Gastrocnemius medialis (tissue), 4 donors: Measurements from ENCODE around the gene MAGEF1. TPM values are rescaled to one million over a fixed set of nuclear protein-coding genes. Genes with fewer than 3 reads are reported as not detected.

Source experiments
- ATAC-seq, 2 donors: fragments of 150-250 bp; one replicate each; pipeline ENCODE4 v1.9.1; 2016
- DNase-seq, 2 donors: peaks; one replicate each; pipeline ENCODE4 v3.0.0-alpha.2; 2019
- H3K27ac ChIP-seq, 4 donors: fragments of 200-600 bp; sonication (generic); 1 replicate in 1 of 4; 2 replicates in 3 of 4; pipeline ENCODE4 v1.5.1; 2016 to 2018; ENCODE audit warnings: mild to moderate bottlenecking in 2 of 4, moderate library complexity in 1 of 4
- H3K27me3 ChIP-seq, 3 donors: fragments of 200-600 bp; sonication (generic) in 2 of 3; 1 replicate in 1 of 3; 2 replicates in 2 of 3; pipeline versions ENCODE4 v1.5.1 to v1.6.0; 2016 to 2019; ENCODE audit warnings: mild to moderate bottlenecking in 1 of 3, moderate library complexity in 1 of 3
- H3K36me3 ChIP-seq, 2 donors: fragments of 200-600 bp; sonication (generic) in 1 of 2; one replicate each; pipeline ENCODE4 v1.5.1; 2017 to 2018
- H3K4me1 ChIP-seq, 2 donors: fragments of 200-600 bp; sonication (generic) in 1 of 2; one replicate each; pipeline ENCODE4 v1.5.1; 2016 to 2017; ENCODE audit warnings: mild to moderate bottlenecking in 2 of 2
- H3K4me3 ChIP-seq, 4 donors: fragments of 200-600 bp; sonication (generic) in 3 of 4; 1 replicate in 1 of 4; 2 replicates in 3 of 4; pipeline ENCODE4 v1.5.1; 2016 to 2019; ENCODE audit warnings: mild to moderate bottlenecking in 2 of 4
- H3K9me3 ChIP-seq, 3 donors: fragments of 200-600 bp; sonication (generic) in 2 of 3; 1 replicate in 1 of 3; 2 replicates in 2 of 3; pipeline ENCODE4 v1.5.1; 2016 to 2019
- CTCF ChIP-seq, 5 experiments: fragments of 450-650 bp in 3 of 5; fragments of 200-600 bp in 2 of 5; sonication (generic) in 2 of 5; IDR thresholded peaks in 4 of 5; conservative IDR thresholded peaks in 1 of 5; 1 replicate in 4 of 5; 2 replicates in 1 of 5; pipeline ENCODE4 v1.5.1; 2016 to 2019; ENCODE audit warnings: antibody characterized with exemption in 5 of 5, mild to moderate bottlenecking in 3 of 5, moderate library complexity in 3 of 5
- POLR2A ChIP-seq, 2 donors: fragments of 450-650 bp; IDR thresholded peaks; one replicate each; pipeline ENCODE4 v1.6.1; 2017; ENCODE audit warnings: antibody characterized with exemption in 2 of 2, mild to moderate bottlenecking in 2 of 2, moderate library complexity in 2 of 2
- in situ Hi-C, 4 donors: fragments of 200-750 bp; cut with MboI; loops; one replicate each; pipeline versions ENCODE4 v1.15.0 to v1.8.0; 2017; ENCODE audit warnings: low sequenced_read_pairs in 4 of 4
- intact Hi-C: fragments of 100-400 bp; cut with DNase I; formaldehyde crosslinking; loops from one replicate; pipeline ENCODE4 v1.15.1; 2023; ENCODE audit warnings: low total_unique reads
- total RNA-seq, 4 donors: library from RNA; depleted of rRNA; stranded (reverse); fragments of >200 nt; gene quantifications; one replicate each; pipeline versions ENCODE4 v1.1.0 to v1.2.3, GENCODE V29; 2016

Gene MAGEF1
- total RNA-seq, 4 donors from 2014 or later = 9.5 to 19.9 (median 14.8) TPM

DNA sequence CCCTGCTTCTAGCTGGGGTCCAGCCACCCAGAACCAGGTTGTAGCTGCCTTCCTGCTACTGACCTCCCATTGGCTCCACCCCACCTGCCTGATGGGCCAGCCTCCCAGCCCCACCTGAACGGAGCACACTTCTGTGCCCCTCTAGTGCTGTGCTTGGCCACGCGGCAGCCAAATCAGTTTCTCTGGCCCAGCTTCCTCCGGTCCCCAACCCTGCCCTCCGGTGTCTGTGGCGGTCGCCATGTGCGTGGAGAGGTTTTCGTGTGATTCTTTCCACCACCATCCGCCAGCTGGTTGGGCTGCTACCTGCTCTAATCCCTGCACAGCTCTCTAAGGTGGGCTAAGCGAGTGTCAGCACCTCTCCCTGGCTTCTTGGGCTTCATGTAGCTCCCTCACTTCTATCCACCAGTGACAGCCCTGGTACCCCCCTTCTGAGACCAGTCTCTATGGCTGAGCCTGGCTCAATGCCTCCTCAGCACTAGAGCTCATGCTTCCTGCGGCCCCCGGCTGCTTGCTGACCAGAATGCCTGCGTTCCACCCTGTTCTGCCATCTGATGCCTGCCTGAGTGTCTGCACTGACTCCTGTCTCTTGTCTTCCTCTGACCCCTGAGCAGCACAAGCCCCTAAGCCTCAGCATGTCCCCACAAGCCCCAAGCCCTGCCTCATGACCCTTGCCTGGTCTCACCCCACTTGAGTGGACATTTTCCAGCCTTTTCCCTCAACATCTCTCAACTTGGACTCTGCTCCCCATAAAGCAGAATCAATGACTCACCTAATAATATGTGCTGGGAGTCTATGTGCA, 23.2 kb upstream of the MAGEF1 start:
- H3K27ac ChIP-seq = no peak overlapping the region
- no peaks in the 10 kb centered on the region for H3K36me3 ChIP-seq
- intact Hi-C loops = no loop called here
- no peak for DNase-seq
- no peak for TF ChIP-seq CTCF (IDR thresholded peaks at IDR 0.05 in 4 of 5, conservative IDR thresholded peaks at IDR 0.05 in 1 of 5)
- TF ChIP-seq POLR2A (IDR thresholded peaks at IDR 0.05) = no peak
- in situ Hi-C loops = no loop called here
- no peak overlapping the region for H3K4me3 ChIP-seq
- H3K9me3 ChIP-seq = no peaks in the 10 kb centered on the region
- no peak for ATAC-seq
- H3K4me1 ChIP-seq = no peaks in the 10 kb centered on the region
- H3K27me3 ChIP-seq = no peaks in the 10 kb centered on the region

GRCh38 chr3:184733971-184734608, 22.2 kb upstream of the MAGEF1 start:
- no peak overlapping the region for H3K27ac ChIP-seq
- H3K9me3 ChIP-seq = no peaks in the 10 kb centered on the region
- TF ChIP-seq POLR2A (IDR thresholded peaks at IDR 0.05) (no peak), CTCF (IDR thresholded peaks at IDR 0.05 in 4 of 5, conservative IDR thresholded peaks at IDR 0.05 in 1 of 5) (no peak)
- intact Hi-C loops = no loop called here
- no peak for ATAC-seq
- H3K36me3 ChIP-seq = no peaks in the 10 kb centered on the region
- no peaks in the 10 kb centered on the region for H3K27me3 ChIP-seq
- H3K4me3 ChIP-seq = no peak overlapping the region
- no peaks in the 10 kb centered on the region for H3K4me1 ChIP-seq
- no peak for DNase-seq
- in situ Hi-C loops = no loop called here

DNA sequence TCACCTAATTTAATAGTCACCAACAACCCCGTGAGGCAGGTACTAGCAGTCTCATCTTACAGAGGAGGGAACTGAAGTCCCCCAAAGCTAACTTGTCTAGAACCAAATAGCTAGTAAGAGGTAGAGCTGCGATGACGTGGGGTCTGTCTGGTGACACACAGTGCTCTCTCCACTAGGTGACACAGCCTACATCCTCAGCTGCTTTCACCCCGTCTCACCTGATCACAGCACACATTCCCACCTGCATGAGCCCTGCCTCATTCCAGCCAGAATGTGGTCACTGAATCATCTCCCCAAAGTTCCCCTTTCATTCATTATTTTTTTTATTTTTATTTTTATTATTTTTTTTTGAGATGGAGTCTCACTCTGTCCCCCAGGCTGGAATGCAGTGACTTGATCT, 21.3 kb upstream of the MAGEF1 start:
- no peak overlapping the region for H3K4me3 ChIP-seq
- no peaks in the 10 kb centered on the region for H3K36me3 ChIP-seq
- H3K27ac ChIP-seq = no peak overlapping the region
- H3K27me3 ChIP-seq = no peaks in the 10 kb centered on the region
- ATAC-seq (no peak), DNase-seq (no peak)
- in situ Hi-C loops = no loop called here
- H3K9me3 ChIP-seq = no peaks in the 10 kb centered on the region
- intact Hi-C loops = no loop called here
- H3K4me1 ChIP-seq = no peaks in the 10 kb centered on the region
- TF ChIP-seq CTCF (IDR thresholded peaks at IDR 0.05 in 4 of 5, conservative IDR thresholded peaks at IDR 0.05 in 1 of 5) = no peak
- TF ChIP-seq POLR2A (IDR thresholded peaks at IDR 0.05) = no peak

DNA sequence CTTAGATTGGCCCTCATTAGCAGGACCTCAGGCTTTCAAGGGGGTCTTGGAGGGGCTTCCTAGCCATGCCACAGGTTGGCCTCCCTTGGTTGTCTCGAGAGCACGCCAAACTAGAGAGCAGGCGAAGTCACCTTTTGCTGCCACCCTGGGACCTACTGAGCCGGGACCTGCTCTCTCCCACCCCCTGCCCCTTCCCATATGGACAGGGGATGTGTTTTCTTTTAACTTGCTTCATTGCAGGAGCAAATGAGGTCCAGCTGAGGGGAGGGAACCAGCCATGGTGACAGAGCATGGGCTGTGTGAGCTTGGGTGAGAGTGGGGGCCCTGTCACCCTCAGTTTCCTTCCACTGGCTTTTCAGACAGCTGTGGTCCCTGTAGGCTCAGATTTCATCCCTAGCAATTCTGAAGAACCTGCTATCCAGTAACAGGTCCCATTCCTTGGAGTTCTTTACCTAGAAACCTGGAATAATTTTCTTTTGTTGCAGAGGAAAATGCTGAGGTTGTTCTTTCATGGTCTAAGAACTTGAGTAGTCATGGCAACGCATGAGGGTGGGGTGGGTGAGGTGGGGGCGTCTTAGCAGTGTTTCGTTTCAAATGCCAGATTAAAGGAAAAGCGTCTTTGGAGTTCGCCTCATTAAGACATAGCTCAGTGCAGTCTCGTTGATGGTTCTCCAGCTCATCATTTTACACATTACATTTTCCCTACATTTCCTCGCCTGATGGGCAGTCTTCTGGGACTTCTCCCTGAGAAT, 20.1 kb upstream of the MAGEF1 start:
- intact Hi-C loops = no loop called here
- DNase-seq = no peak
- no peak for ATAC-seq
- no peak for TF ChIP-seq CTCF (IDR thresholded peaks at IDR 0.05 in 4 of 5, conservative IDR thresholded peaks at IDR 0.05 in 1 of 5)
- TF ChIP-seq POLR2A (IDR thresholded peaks at IDR 0.05) = no peak
- no peaks in the 10 kb centered on the region for H3K36me3 ChIP-seq
- no peaks in the 10 kb centered on the region for H3K4me1 ChIP-seq
- H3K9me3 ChIP-seq = no peaks in the 10 kb centered on the region
- H3K27ac ChIP-seq = no peak overlapping the region
- no peaks in the 10 kb centered on the region for H3K27me3 ChIP-seq
- H3K4me3 ChIP-seq = no peak overlapping the region
- in situ Hi-C loops = no loop called here
